Sciatic nerve (tissue), 2 donors: Measurements from ENCODE around the gene BTBD9. TPM values are rescaled to one million over a fixed set of nuclear protein-coding genes. Genes with fewer than 3 reads are reported as not detected.

Source experiments
- ATAC-seq: fragments of 200-7000 bp; cut with Tn5 transposase; one replicate; pipeline ENCODE4 v1.9.1; 2020; ENCODE audit warnings: mild to moderate bottlenecking, moderate library complexity
- DNase-seq: peaks from one replicate; pipeline ENCODE4 v3.0.0-alpha.2; 2020; ENCODE audit warnings: low spot score
- intact Hi-C: fragments of 100-400 bp; cut with DNase I; formaldehyde crosslinking; loops from one replicate; pipeline ENCODE4 v1.14.2; 2022
- total RNA-seq: library from RNA; stranded (reverse); fragmentation: NEBNext Ultra II Directional; extraction: Animal tissue kit (Norgen Biotek cat#: 25700); gene quantifications from one replicate; pipeline ENCODE4 v1.2.1, GENCODE V29; 2021
- donor health status: DM: no; HTN: no; CAD: no.
- donor health status: DM: no; HTN: no; CAD: no.

The BTBD9 gene
- total RNA-seq, 1 donor from 2014 or later, result 22.4 TPM

GRCh38 chr6:38498805-38499445, 140.8 kb downstream of the BTBD9 start:
- no peak for DNase-seq
- peak; percentile 42 for ATAC-seq
- intact Hi-C loops, result no loop called here

- no peak for ATAC-seq
- DNase-seq, result no peak
- intact Hi-C loops, result no loop called here
These were observed 141.6 kb downstream of the BTBD9 start for GRCh38 chr6:38498085-38498484.

GRCh38 chr6:38497546-38497945, 142.2 kb downstream of the BTBD9 start:
- intact Hi-C loops, result no loop called here
- no peak for DNase-seq
- no peak for ATAC-seq

- ATAC-seq (no peak), DNase-seq (no peak)
- intact Hi-C loops, result no loop called here
These were observed 143.7 kb downstream of the BTBD9 start for GRCh38 chr6:38495922-38496635.

GRCh38 chr6:38495518-38495917, 144.2 kb downstream of the BTBD9 start:
- DNase-seq, result no peak
- intact Hi-C loops, result no loop called here
- no peak for ATAC-seq

GRCh38 chr6:38493931-38494547, 145.7 kb downstream of the BTBD9 start:
- intact Hi-C loops, result no loop called here
- ATAC-seq (no peak), DNase-seq (peak; percentile 90)

- DNase-seq (no peak), ATAC-seq (no peak)
- intact Hi-C loops, result no loop called here
These were observed 147.7 kb downstream of the BTBD9 start for GRCh38 chr6:38492031-38492430.

GRCh38 chr6:38489951-38490350, 149.8 kb downstream of the BTBD9 start:
- ATAC-seq (no peak), DNase-seq (no peak)
- intact Hi-C loops, result no loop called here

GRCh38 chr6:38487423-38487822, 152.3 kb downstream of the BTBD9 start:
- ATAC-seq (no peak), DNase-seq (no peak)
- intact Hi-C loops, result no loop called here

GRCh38 chr6:38485488-38485887, 154.2 kb downstream of the BTBD9 start:
- no peak for ATAC-seq
- no peak for DNase-seq
- intact Hi-C loops, result no loop called here

GRCh38 chr6:38484656-38485055, 155.1 kb downstream of the BTBD9 start:
- intact Hi-C loops, result no loop called here
- no peak for ATAC-seq

GRCh38 chr6:38483526-38483925, 156.2 kb downstream of the BTBD9 start:
- intact Hi-C loops, result no loop called here
- DNase-seq (no peak), ATAC-seq (peak; percentile 55)

More at GRCh38 chr6:38484656-38485055, 155.1 kb downstream of the BTBD9 start:
- DNase-seq, result no peak

- intact Hi-C loops, result no loop called here
- no peak for DNase-seq
- no peak for ATAC-seq
These were observed 157.3 kb downstream of the BTBD9 start for GRCh38 chr6:38482466-38482865.

GRCh38 chr6:38481851-38482250, 157.9 kb downstream of the BTBD9 start:
- no peak for DNase-seq
- intact Hi-C loops, result no loop called here
- no peak for ATAC-seq

- intact Hi-C loops, result no loop called here
- ATAC-seq, result no peak
- DNase-seq, result no peak
These were observed 158.4 kb downstream of the BTBD9 start for GRCh38 chr6:38481211-38481836.

- intact Hi-C loops, result no loop called here
- no peak for DNase-seq
- no peak for ATAC-seq
These were observed 159.7 kb downstream of the BTBD9 start for GRCh38 chr6:38480036-38480435.

- no peak for ATAC-seq
- intact Hi-C loops, result no loop called here
These were observed 160.4 kb downstream of the BTBD9 start for GRCh38 chr6:38479331-38479730.

GRCh38 chr6:38477680-38478260, 162.0 kb downstream of the BTBD9 start:
- intact Hi-C loops, result no loop called here
- ATAC-seq, result no peak
- DNase-seq, result no peak

More at GRCh38 chr6:38479331-38479730, 160.4 kb downstream of the BTBD9 start:
- no peak for DNase-seq

GRCh38 chr6:38476888-38477287, 162.8 kb downstream of the BTBD9 start:
- no peak for ATAC-seq
- intact Hi-C loops, result no loop called here

GRCh38 chr6:38476141-38476540, 163.6 kb downstream of the BTBD9 start:
- ATAC-seq (no peak), DNase-seq (no peak)
- intact Hi-C loops, result no loop called here

More at GRCh38 chr6:38476888-38477287, 162.8 kb downstream of the BTBD9 start:
- no peak for DNase-seq
